ENCODE data around the gene DTD1.

GRCh38 chr20:18813483-18813882, 225.6 kb downstream of the DTD1 start, which contains the start of gene SCP2D1:
- TF ChIP-seq CTCF (IDR thresholded peaks at IDR 0.05; ENCODE audit: insufficient read depth, low read depth, low read length): no peak
- no peak for TF ChIP-seq EZH2 (IDR thresholded peaks at IDR 0.05; ENCODE audit: insufficient read depth, low read length)

Measured in astrocyte (in vitro differentiated cells and primary cell).